Gastrocnemius medialis (tissue), 4 donors: ENCODE data around the gene SPEG.

Source experiments
- POLR2A ChIP-seq, 2 donors: fragments of 450-650 bp; IDR thresholded peaks; one replicate each; pipeline ENCODE4 v1.6.1; 2017; ENCODE audit warnings: antibody characterized with exemption in 2 of 2, mild to moderate bottlenecking in 2 of 2, moderate library complexity in 2 of 2
- TF ChIP-seq, protein P1 (sequence below), 5 experiments: fragments of 450-650 bp in 3 of 5; fragments of 200-600 bp in 2 of 5; sonication (generic) in 2 of 5; IDR thresholded peaks in 4 of 5; conservative IDR thresholded peaks in 1 of 5; 1 replicate in 4 of 5; 2 replicates in 1 of 5; pipeline ENCODE4 v1.5.1; 2016 to 2019; ENCODE audit warnings: antibody characterized with exemption in 5 of 5, mild to moderate bottlenecking in 3 of 5, moderate library complexity in 3 of 5

DNA sequence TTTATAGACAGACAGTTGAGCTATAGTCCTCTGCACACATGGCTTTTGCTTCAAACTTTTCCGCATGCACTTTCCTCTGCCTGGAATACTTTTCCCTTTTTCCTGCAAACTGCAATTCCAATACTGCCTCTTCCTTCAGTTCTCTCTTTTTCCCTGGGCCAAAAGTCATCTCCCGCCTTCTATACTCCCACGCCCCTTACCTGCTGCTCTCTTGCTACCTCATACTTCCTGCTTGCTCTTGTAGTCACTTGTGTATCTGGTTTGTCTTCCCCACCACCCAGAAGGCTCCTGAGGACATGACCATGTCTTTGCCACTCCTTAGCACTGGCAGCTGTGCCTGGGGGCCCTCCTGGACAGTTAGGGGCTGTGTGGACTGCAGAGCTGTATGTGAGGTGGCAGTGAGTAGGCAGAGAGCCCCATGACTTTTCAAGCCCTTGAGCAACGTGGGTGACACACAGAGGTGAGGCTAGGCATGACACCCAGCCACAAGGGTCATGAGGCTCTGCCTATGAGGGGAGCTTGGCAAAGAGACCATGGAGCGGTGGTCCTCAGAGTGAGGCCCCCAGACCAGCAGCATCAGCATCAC is 23.2 kb downstream of the SPEG start:
- no peak for TF ChIP-seq POLR2A (IDR thresholded peaks at IDR 0.05)
- TF ChIP-seq, protein P1, sequence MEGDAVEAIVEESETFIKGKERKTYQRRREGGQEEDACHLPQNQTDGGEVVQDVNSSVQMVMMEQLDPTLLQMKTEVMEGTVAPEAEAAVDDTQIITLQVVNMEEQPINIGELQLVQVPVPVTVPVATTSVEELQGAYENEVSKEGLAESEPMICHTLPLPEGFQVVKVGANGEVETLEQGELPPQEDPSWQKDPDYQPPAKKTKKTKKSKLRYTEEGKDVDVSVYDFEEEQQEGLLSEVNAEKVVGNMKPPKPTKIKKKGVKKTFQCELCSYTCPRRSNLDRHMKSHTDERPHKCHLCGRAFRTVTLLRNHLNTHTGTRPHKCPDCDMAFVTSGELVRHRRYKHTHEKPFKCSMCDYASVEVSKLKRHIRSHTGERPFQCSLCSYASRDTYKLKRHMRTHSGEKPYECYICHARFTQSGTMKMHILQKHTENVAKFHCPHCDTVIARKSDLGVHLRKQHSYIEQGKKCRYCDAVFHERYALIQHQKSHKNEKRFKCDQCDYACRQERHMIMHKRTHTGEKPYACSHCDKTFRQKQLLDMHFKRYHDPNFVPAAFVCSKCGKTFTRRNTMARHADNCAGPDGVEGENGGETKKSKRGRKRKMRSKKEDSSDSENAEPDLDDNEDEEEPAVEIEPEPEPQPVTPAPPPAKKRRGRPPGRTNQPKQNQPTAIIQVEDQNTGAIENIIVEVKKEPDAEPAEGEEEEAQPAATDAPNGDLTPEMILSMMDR (IDR thresholded peaks at IDR 0.05 in 4 of 5, conservative IDR thresholded peaks at IDR 0.05 in 1 of 5), result no peak
